ENCODE measurements around the gene CCSER1. TPM values are rescaled to one million over a fixed set of nuclear protein-coding genes. Genes with fewer than 3 reads are reported as not detected.
"Not testable (repeated sequence)": the region's sequence is repeated elsewhere in the genome, so short reads cannot be mapped to it uniquely, and the experiment has no call there.

Gene CCSER1
- polyA plus RNA-seq, 3 donors, result 16.8 to 22.5 (median 18.8) TPM

DNA sequence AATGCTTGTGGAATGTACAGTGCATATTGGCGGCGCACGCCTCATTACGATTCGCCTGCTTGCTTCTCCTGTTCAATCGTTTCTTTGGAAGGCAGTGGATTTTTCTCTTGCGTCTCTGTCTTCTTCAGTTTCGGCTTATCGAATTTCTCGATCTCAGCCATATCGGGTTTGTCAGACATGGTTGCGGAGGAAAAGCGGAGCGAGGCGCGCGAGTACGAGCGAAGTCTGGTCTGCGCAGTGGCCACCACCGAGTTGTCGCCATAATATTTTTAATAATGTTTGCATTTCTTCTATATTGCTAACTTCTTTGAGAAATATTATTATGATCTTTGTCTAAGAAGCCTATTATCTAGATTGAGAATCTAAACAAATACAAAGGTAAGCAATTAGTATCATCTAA is 711.7 kb downstream of the CCSER1 start:
- not testable (repeated sequence) for DNase-seq

DNA sequence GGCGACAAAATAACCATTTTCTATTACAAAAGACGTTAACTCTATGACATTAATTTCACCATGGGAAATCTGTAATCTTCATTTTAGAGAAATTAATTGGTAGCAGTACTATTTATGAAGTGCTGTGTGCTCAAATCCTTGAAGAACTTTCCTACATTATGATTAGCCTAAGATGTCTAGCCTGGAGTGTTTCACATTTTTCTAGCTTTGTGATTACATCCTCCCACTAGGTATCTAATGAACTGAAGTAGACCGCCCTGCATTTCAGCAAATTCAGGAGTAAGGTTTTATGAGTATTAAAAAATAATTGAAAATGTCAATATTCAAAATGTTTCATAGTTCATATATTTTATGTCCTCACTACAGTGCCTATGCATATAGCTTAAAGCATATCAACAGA is 713.1 kb downstream of the CCSER1 start:
- no peak for DNase-seq

DNA sequence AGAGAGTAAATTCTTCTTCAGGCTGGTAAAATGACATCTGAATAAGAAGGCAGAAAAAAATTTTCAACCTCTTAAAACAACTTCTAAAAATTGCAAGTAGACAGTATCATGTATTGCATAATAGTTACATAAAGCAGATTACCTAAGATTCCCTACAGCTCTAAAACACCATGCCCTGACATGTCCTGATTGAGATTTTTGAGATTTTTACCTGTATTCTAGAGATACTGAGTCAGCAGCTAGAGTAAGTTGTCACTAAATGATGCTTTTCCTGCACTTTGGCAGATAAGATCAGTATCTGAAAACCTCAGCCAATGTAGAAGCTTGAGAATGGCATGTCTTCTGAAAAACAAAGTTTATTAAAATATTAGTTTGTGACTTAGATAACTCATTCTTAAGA is 713.6 kb downstream of the CCSER1 start:
- DNase-seq, result no peak

DNA sequence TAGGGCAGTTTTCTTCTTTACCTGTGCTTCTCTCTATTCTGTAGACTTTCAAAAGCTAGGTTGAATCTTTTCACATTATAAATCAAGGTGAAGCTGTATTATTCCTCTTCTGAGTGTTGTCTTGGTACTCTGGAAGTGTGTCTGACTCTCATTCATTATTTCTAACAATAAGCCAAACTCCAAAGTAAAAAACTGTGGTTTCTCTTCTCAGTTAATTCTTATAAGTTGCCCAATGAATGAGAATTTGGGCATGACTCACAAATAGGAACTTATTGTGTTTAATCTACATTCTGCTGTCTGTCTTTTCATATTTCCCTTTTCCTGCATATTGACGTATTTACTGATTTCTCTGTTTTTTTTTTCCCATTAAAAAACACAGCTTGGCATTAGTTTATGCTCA is 714.5 kb downstream of the CCSER1 start:
- no peak for DNase-seq

GRCh38 chr4:90842960-90843359 is 715.8 kb downstream of the CCSER1 start:
- DNase-seq, result no peak

DNA sequence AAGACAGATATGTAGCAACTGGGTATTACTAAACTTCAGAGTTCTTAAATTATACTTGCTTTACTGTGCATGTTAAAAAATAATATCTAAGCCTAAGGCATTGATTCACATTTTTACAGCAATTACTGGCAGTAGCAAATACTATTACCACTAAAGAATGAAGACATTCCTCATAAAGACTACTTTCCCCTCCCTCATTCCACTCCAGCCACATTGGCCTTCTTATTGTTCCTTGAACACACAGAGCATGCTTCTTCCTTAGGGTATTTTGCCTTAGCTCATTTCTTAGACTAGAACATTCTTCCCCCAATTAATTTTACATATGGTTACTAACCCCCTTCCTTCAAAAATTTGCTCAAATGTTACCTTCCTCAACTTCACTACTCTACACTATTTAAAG is 717.0 kb downstream of the CCSER1 start:
- DNase-seq, result no peak

DNA sequence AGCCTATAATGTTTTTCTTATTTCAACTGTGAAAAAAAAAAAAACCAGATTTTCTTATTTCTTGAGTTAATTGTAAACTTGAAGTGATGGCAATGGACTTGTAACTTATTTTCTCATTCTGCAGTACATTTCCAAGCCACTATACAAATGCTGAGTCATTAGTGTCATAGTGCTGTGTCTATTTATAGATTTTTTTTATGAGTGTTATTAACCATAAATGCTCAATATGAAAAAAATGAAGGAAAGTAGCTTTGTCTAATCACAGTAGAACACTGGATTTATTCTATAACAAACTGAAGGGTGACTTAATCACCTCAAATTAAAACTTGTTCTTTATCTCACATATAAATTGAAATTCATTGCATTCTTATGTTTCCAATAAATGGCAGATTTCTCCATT is 718.6 kb downstream of the CCSER1 start:
- no peak for DNase-seq

- DNase-seq, result peak; percentile 14
Observed at GRCh38 chr4:90852237-90852636, 725.0 kb downstream of the CCSER1 start.

GRCh38 chr4:90855111-90855510 is 727.9 kb downstream of the CCSER1 start:
- DNase-seq, result no peak

DNA sequence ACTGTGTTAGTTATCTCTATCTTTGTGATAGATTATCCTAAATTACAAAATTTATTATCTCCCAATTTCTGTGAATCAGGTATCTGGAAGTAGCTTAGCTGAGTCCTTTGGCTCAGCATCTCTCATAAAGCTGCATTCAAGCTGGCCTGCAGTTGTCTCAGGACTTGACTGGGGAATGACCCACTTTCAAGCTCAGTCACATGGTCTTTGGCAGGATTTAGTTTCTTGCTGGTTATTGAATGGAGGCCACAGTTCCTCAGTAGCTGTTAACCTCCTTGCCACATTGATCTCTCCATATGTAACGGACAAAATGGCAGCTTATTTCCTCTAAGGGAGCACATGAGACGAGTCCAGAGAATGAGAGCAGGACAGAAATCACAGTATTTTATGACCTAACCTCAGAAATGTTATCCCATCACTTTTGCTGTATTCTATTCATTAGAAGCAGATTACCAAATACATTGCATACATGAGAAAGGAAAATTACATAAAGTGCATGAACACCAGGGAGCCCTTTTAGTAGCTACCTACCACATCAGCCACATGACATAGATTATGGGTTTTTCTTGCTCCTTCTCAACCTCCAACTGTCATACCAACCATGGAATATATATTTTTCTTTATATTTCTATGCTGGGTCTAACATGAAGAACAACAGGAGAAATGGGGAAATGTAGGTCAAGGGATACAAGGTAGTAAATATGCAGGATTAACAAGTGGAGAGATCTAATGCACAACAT is 730.1 kb downstream of the CCSER1 start:
- no peak for DNase-seq

DNA sequence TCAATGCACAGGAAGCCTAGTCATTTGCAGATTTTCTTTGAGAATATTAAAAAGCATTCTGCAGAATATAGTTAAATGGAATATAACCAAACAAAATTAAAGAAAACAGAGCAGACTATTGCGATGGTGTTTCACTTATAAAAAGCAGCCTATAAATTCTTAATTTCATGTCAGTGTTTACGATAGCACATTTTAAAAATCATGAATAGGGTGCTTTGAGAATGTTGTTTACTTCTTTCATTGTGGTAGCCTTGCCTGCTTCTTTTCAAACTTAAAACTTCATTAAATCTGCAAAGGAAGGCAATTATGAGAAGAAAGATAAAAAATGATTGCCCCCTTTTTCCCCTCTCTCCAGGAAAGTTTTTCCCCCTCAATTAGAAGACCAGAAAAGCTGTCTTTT is 748.6 kb downstream of the CCSER1 start:
- no peak for DNase-seq

DNA sequence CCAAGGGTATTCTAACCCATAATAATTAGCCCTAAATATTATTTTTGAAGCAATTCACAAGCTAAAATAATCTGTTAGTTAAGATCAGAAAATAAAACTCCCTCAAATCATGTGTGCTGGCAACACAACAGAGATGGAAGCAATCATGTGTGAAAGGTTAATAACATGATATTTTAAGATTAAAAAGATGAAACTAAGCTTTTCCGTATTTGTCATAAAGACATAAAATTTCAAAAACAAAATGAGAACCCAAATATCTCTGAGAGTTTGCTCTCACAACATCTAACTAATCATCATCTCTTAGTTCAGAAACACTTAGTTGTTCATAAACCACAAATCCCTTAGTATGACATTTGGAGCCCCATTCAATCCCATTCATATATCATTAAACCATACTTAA is 749.1 kb downstream of the CCSER1 start:
- DNase-seq, result no peak

- no peak for DNase-seq
Observed at GRCh38 chr4:90883519-90883918, 756.3 kb downstream of the CCSER1 start.

- DNase-seq, result peak; percentile 16
Observed at GRCh38 chr4:90888571-90888970, 761.4 kb downstream of the CCSER1 start.

DNA sequence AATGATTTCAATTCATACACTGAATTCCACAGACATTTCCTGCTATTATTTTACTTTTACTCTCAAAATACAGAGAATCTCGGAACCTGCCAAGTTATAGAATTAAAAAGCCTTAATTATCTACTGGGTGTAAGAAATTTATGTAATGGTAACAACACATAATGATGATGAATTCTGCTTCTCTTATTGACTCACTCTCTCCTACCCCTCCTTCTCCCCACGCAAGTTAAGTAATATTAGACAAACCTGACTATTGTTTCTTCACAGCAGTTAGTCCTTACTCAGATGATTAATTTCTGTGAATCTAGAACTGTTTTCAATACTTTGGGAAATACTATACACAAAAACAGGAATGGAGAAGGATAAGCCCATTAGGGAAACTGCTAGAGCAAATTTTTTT is 762.0 kb downstream of the CCSER1 start:
- DNase-seq, result no peak

DNA sequence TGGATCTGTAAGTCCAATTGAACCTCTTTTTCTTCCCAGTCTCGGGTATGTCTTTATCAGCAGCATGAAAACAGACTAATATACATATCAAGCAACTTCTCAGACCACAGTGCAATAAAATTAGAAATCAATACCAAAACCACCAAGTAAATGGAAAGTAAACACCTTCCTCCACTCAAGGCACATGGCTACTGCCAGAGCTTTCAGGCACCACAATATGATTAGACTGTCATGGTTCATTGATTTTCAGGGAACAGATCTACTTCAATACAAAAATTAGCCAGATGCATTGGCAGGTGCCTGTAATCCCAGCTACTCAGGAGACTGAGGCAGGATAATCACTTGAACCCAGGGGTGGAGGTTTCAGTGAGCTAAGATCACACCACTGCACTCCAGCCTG is 776.2 kb downstream of the CCSER1 start:
- DNase-seq, result not testable (repeated sequence)

DNA sequence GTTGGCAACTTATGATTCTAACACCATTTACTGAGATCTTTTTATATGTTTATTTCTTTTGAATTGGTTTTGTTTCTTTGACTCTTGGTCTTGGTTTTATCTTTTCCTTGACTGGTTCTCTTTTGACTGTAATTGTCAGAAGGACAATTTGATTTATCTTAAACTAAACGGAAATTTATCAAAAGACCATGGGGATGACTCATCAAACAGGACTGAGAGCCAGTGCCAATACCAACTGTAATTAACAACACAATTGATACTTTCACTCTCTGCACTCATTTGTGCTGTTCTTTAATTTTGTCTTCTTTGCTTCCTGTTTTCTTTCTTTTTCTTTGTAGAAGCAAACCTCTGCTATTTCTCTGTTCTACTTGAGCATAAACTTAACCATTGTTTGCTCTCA is 776.8 kb downstream of the CCSER1 start:
- DNase-seq, result no peak

- no peak for DNase-seq
Observed at GRCh38 chr4:90906239-90906638, 779.0 kb downstream of the CCSER1 start.

DNA sequence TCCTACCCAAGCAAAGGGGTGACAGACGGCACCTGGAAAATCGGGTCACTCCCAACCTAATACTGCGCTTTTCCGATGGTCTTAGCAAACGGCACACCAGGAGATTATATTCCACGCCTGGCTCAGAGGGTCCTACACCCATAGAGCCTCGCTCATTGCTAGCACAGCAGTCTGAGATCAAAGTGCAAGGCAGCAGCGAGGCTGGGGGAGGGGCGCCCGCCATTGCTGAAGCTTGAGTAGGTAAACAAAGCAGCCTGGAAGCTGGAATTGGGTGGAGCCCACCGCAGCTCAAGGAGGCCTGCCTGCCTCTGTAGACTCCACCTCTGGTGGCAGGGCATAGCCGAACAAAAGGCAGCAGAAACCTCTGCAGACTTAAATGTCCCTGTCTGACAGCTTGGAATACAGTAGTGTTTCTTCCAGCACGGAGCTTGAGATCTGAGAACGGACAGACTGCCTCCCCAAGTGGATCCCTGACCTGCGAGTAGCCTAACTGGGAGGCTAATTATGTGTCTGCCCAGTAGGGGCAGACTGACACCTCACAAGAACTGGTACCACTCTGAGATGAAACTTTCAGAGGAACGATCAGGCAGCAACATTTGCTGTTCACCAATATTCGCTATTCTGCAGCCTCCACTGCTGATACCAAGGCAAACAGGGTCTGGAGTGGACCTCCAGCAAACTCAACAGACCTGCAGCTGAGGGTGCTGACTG is 784.7 kb downstream of the CCSER1 start:
- DNase-seq, result not testable (repeated sequence)

GRCh38 chr4:90922174-90922573 is 795.0 kb downstream of the CCSER1 start:
- no peak for DNase-seq

GRCh38 chr4:90926957-90927356 is 799.8 kb downstream of the CCSER1 start:
- no peak for DNase-seq

- DNase-seq, result no peak
Observed at GRCh38 chr4:90943311-90943710, 816.1 kb downstream of the CCSER1 start.

- no peak for DNase-seq
Observed at GRCh38 chr4:90946945-90947344, 819.8 kb downstream of the CCSER1 start.

DNA sequence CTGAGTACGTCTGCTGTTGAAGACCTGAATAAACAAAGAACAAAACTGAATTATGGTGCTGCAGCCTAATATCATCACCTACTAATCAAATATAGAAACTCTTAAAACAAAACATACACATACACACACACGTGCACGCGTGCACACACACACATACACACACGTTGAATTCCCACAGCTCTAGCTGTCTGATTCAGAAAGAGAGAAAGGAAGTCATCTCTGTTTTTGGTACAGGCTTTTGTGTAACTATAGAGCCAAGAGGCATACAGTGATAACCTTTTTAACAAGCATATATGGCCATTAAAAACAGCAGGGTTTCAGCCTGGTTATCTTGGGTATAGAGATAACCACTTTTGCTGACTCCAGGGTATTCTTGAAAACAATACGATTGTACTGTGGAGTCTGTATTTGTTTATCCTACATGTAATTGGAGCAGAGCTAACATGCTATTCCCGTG is 823.2 kb downstream of the CCSER1 start:
- DNase-seq, result no peak
